Activated CD4-positive, CD25-positive, alpha-beta regulatory T cell treated with anti-CD3 and anti-CD28 coated beads, Interleukin-2, amount 50 U/mL, for 24 hours (primary cell): ENCODE results near the gene NRXN2.
A peak's percentile ranks its signal among the peaks of the same experiment; 100 is the strongest.

Experiments
- ATAC-seq, 2 donors: fragments of 150-1000 bp; cut with Tn5 transposase; one replicate each; pipeline ENCODE4 v1.10.0; 2021; ENCODE audit warnings: mild to moderate bottlenecking in 1 of 2, moderate library complexity in 1 of 2

Gene NRXN2

GRCh38 chr11:64695548-64695947 lies 27.4 kb downstream of the NRXN2 start:
- no peak for ATAC-seq

DNA sequence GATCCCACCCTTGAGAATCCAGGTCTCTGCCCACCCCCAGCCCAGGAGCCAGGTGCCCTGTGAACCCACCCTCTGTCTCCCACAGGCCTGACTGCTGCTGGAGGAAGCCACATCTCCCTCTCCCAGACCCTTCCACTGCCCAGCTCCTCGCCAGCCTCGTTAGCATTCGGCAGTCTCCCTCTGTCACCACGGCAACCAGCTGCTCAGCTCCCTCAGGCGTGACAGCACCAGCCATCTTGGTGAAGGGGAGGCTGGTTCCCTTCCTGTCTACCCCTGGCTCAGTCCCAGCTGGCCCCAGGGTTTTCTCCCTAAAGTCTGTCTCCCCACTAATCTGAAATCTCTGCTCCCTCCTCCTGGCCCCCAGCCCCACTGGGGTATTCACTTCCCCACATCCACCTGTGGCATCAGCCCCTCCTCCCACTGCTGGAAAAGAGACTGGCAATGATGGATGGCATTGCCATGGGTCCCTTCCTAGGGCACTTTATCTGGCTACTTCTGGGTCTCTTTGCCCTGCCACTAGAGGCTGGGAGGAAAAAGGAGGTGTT lies 28.1 kb downstream of the NRXN2 start:
- ATAC-seq, result no peak

DNA sequence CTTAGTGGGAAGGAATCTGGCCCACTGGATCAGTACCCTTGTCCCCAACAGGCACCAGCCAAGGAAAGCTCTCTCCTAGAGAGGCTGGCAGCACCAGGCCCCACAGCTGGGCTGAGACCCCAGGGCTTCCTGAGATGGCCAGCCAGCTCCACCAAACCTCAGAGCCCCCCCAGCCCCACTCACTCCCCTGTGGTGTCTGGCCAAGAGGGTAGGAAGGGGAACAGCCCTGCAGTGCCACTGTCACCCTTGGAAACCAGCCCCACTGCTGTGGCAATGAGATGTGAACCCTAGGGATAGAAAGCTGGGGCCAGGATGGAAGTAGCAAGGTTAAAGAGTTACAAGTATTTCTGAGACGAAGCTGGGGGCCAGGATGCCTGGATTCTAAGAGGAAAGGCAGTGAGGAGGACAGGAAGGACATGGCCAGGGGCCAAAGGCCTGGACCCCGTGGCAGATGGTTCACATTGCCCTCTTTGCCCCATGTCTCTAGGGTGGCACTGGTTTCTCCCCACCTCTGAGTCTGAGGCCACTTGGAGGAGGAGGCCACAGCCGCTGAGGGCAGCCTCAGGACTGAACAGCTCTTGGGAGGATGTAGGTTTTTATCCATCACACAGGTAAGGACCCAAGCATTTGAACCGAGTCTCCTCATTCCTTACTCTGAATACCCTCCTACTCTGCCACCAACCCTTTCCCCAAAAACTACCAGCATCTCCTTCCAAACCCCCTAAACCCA lies 28.8 kb downstream of the NRXN2 start:
- ATAC-seq, result no peak

DNA sequence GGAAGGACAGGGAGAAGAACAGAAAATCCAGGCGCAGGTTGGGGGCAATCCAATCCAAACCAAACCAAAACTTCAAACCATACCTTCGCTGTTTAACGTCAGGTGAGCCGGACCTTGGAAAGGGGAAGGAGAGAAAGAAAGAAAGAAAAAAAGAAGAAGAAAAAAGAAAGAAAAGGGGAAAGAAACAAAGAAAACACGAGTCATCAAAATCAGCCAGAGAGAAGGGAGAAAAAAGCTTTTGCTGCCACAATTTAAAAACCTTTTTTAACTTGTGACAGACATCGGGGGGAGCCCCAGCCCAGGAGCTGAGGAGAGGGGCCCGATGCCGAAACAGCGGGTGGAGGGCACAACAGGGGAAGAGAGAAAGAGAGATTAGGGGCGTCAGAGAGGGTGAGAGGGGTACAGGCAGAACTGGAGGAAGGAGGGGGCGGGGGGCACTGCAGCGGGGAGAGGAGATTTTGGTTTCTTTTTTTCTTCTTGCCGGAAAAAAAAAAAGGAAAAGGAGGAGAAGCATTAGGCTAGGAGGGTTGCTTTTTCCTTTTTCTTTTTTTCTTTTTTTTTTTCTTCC lies 30.1 kb downstream of the NRXN2 start:
- no peak for ATAC-seq

DNA sequence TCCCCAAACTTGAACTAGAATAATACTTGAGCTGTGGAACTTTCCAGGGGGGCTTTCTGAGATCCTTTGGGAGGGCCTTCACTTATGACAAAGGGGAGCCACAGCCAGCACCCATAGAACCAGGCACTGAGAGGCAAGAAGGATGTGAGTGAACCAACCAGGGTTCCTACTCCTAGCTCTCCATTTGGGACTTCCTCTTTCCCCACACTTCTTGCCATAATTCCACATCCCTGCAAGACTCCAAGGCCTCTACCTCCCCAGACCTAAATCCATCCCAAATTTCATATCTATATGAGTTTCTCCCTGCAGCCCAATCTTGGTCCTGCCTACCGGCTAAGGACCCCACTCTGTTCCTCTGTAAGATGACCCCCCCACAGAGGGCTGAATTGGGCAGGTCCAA lies 31.5 kb downstream of the NRXN2 start:
- no peak for ATAC-seq

- no peak for ATAC-seq
Measured at GRCh38 chr11:64690235-64690634, 32.8 kb downstream of the NRXN2 start.

GRCh38 chr11:64688534-64688982 lies 34.4 kb downstream of the NRXN2 start:
- ATAC-seq, result peak; percentile 96

DNA sequence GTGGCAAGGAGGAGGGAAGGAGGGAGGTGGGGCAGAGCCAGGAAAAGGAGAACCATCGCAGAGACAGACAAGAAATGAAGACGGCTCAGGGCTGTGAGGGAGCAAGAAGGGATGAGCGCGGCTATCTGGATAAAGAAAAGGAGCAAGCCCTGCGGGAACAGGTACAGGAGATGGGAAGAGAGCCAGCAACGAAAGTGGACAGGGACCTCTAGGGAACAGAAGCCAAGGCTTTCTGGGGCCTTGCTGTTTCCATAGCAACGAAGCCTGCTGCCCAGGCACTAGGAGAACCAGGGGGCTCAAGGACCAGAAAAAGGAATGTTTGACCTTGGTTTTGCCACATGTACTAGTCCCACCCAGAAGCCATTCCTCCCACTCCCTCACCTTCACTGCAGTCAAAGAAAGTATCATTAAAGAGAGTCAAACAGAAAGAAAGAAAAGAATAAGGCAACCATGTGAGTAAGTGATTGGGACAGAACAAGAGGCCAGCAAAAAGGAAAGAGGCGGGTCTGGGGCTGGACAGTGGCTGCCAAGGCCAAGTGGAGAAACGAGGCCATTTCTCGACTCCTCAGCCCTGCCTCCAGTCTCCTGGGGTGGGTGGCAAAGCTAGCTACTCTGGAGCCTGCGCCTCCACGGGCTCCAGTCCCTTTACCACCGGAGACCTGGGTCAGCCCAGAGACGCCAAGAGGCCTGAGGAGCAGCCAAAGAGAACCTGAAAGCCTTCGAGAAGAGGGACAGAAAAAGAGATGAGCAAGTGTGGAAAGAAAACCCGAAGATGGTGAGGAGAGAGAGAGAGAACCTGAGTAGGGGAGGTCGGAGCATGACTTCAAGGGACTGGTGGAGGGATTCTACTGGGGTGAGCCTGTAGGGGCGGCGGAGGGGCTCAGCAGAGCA lies 35.1 kb downstream of the NRXN2 start:
- ATAC-seq, result no peak

GRCh38 chr11:64687204-64687603 lies 35.8 kb downstream of the NRXN2 start:
- no peak for ATAC-seq

DNA sequence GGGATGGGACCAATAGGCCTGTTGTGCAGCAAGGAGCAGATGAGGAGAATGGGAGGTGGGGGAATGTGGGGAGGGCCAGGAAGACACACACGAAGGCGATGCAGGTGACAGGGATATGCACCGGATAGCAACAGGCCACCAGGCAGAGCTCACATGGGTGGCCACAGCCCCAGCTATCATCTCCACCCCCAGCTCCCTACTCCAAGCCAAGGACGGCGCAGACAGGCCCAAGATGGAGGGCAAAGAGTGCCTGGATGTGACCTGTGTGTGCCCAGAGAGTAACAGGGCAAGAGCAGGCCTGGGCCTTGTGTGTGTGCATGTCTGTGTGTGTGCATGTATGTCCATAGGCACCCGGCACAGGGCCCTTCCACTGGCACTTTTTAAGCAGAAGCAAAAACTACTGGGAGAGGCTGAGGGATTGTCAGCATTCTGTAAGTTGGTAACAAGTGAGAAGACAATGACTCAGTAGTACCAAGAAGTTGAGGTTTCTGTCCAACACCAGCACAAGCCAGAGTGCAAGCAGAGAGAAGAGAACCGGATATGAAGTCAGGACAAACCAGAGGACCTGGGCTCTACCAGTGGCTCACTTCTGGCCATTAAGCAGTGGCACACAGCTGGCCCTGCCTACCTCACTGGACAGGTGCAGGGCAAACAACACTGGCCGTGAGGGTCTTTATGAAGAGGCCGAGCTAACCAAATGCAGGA lies 36.4 kb downstream of the NRXN2 start:
- ATAC-seq, result no peak

DNA sequence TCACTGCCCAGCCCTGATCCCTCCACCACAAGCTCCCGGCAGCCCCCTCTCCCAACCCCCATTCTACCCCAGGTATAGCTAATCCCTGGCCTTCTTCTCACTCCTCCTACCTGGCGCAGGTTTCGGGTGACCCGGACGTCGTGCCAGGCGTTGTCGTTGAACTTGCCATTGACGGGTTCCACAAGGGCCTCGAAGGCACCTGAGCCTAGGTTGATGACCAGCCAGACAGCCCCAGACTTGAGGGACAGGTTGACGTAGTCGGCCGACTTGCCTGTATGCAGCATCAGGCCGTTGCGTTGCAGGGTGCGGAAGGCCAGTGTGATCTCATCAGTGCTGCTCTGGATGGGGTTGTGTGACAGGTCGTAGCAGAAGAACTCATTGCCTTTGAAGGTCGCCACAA lies 37.5 kb downstream of the NRXN2 start:
- ATAC-seq, result no peak

GRCh38 chr11:64684357-64684756 lies 38.6 kb downstream of the NRXN2 start:
- no peak for ATAC-seq

DNA sequence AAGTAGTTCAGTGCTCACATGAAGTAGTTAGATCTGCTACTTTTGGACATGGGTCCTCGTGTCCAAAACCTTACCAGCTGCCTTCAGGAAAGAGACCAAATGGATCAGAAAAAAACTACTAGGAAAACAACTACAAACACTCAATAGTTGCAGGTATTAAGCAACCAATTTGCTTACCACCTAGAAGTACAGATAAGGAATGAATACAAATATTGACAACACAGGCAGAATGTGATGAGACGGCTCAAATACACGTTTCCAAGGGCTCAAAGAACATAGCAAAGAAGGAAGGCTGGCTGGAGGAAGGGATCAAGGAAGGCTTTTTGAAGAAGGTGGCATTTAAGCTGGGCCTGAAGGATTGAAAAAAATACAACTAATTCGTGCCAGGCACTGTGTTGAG lies 41.8 kb downstream of the NRXN2 start:
- ATAC-seq, result no peak

- ATAC-seq, result no peak
Measured at GRCh38 chr11:64679846-64680245, 43.2 kb downstream of the NRXN2 start.

DNA sequence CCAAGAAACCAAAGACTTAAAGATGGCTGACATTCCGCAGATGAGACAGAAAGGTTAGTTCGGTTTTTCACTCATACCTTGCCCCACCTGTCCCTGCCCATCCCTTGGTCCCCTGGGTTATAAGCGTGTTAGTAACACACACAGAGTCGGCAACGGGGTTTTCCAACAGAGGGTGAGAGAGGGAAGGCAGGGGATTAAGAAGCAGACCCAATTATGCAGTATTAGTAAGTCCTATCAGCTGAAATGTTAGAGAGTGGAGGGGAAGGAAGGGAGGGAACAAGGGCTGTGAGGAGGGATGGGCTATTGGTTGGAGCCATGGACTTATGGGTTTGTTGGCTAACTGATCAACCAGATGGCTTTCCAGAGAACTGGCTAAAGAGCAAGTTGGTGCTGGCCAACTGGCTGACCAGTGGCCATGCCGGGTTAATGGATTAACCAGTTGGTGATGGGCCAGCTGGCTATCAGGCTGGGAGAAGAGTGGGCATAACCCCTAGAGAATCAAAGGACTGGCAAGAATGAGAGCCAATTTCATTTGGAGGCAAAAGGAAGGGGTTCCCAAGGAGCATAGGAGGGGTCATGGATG lies 45.5 kb downstream of the NRXN2 start:
- ATAC-seq, result peak in 1 of 2 donors; percentile 20

DNA sequence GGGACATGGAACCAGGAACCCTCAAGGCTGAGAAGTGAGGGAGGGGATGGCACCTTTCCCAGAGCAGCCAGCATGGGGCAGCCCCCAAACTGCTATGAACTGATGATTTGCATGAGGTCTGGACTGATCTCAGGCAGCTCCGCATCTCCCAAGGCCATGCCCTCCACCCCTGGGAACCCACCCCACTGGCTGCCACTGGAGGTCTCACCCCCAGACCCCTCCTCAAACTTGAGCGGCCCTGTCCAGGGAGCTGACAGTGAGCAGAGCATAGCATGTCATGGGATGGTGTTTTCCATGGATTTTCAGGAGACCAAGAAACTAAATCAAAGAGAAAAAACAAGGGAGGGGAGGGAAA lies 46.8 kb downstream of the NRXN2 start:
- no peak for ATAC-seq

GRCh38 chr11:64675450-64676260 lies 47.3 kb downstream of the NRXN2 start:
- peak in 1 of 2 donors; percentile 27 for ATAC-seq

GRCh38 chr11:64674774-64675173 lies 48.2 kb downstream of the NRXN2 start:
- ATAC-seq, result no peak

DNA sequence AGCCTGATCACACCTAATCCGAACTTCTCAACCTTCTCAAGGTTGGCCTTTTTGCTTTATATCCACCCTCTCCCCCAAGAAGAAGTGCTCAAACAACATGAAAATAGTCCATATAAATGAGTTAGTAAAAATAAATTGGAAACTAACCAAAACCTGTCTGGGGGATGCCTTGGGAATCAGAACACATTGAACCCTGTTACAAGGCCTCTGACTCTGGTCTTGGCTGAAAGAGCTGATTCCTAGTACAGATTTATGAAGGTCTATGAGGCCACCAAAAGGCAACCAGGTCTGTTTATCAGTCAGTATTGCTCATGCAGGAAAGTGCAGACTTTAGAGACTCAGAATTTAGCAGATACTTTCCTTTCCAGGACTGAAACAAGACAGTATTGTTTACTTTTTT lies 49.7 kb downstream of the NRXN2 start:
- ATAC-seq, result no peak

GRCh38 chr11:64672875-64673274 lies 50.1 kb downstream of the NRXN2 start:
- no peak for ATAC-seq

DNA sequence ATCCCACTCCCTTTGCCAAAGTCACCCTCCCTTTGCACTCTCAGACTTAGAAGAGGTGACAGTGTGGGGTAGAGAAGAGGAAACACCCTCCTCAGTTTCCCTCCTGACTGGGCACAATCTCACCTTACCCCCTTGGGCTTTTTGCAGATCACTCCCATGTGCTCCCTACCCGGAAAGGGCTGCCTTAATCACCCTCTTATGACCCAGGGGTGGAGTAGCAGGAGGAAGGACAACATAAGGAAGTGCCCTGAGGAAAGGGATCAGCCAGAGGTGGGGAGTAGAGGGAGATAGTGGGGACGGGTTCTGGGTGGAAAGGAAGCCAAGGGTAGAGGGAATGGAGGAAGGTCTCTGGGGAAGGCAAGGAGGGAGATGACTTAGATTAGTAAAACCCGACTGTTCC lies 52.0 kb downstream of the NRXN2 start:
- no peak for ATAC-seq
